Stimulated activated naive B cell treated with anti-CD40 and anti-IgM and Interleukin-4, amounts not matched to agents 10 μg/mL and 1 μg/mL and 100 μg/mL, for 72 hours (primary cell): Measurements from ENCODE around the gene HABP4.

Source experiments
- ATAC-seq, 2 donors: fragments of 150-1000 bp; cut with Tn5 transposase; replicated peaks; 2 replicates each; pipeline ENCODE4 v1.10.0; 2021; ENCODE audit warnings: moderate library complexity in 1 of 2
- DNase-seq: peaks from one replicate; pipeline ENCODE4 v3.0.0; 2021
- H3K27ac Mint-ChIP-seq: one replicate; pipeline ENCODE4 v1.8.0; 2022; ENCODE audit warnings: mild to moderate bottlenecking, mixed read lengths
- H3K27me3 Mint-ChIP-seq, 2 donors: one replicate each; pipeline ENCODE4 v1.8.0; 2022; ENCODE audit warnings: mixed read lengths in 2 of 2
- H3K36me3 Mint-ChIP-seq, 2 donors: one replicate each; pipeline ENCODE4 v1.8.0; 2022; ENCODE audit warnings: mixed read lengths in 2 of 2, mild to moderate bottlenecking in 1 of 2
- H3K4me1 Mint-ChIP-seq, 2 donors: one replicate each; pipeline ENCODE4 v1.8.0; 2022; ENCODE audit warnings: mixed read lengths in 2 of 2, mild to moderate bottlenecking in 1 of 2
- H3K4me3 Mint-ChIP-seq, 2 donors: one replicate each; pipeline ENCODE4 v1.8.0; 2022; ENCODE audit warnings: mild to moderate bottlenecking in 2 of 2, mixed read lengths in 2 of 2, moderate library complexity in 1 of 2
- H3K9me3 Mint-ChIP-seq, 2 donors: one replicate each; pipeline ENCODE4 v1.8.0; 2022; ENCODE audit warnings: mixed read lengths in 2 of 2, mild to moderate bottlenecking in 1 of 2

HABP4 gene

GRCh38 chr9:96503918-96504317, 53.9 kb downstream of the HABP4 start:
- Mint-ChIP-seq H3K36me3 (peaks cover 0 to 3% of the 10 kb centered on the region in 2 donors), H3K27me3 (peaks cover 0 to 5% of the 10 kb centered on the region in 2 donors), H3K9me3 (no peaks in the 10 kb centered on the region), H3K4me3 (no peak overlapping the region), H3K27ac (no peak overlapping the region), H3K4me1 (no peaks in the 10 kb centered on the region)
- no peak for DNase-seq
- ATAC-seq = no peak

- H3K4me3 Mint-ChIP-seq = no peak overlapping the region
Measured at GRCh38 chr9:96505316-96505991, 55.5 kb downstream of the HABP4 start.

GRCh38 chr9:96508227-96508940, 58.4 kb downstream of the HABP4 start:
- peaks cover 0 to 3% of the 10 kb centered on the region in 2 donors for H3K36me3 Mint-ChIP-seq
- no peak overlapping the region for H3K4me3 Mint-ChIP-seq
- no peak overlapping the region for H3K27ac Mint-ChIP-seq
- no peaks in the 10 kb centered on the region for H3K4me1 Mint-ChIP-seq
- H3K9me3 Mint-ChIP-seq = no peaks in the 10 kb centered on the region
- ATAC-seq = no peak
- peaks cover 0 to 4% of the 10 kb centered on the region in 2 donors for H3K27me3 Mint-ChIP-seq
- no peak for DNase-seq

More at GRCh38 chr9:96505316-96505991, 55.5 kb downstream of the HABP4 start:
- H3K36me3 Mint-ChIP-seq = peaks cover 0 to 3% of the 10 kb centered on the region in 2 donors
- no peak for DNase-seq
- peaks cover 0 to 5% of the 10 kb centered on the region in 2 donors for H3K27me3 Mint-ChIP-seq
- H3K27ac Mint-ChIP-seq = no peak overlapping the region
- H3K4me1 Mint-ChIP-seq = no peaks in the 10 kb centered on the region
- no peaks in the 10 kb centered on the region for H3K9me3 Mint-ChIP-seq
- ATAC-seq = no peak

GRCh38 chr9:96509026-96509425, 59.1 kb downstream of the HABP4 start:
- H3K27ac Mint-ChIP-seq = no peak overlapping the region
- H3K27me3 Mint-ChIP-seq = no peaks in the 10 kb centered on the region
- ATAC-seq = no peak

GRCh38 chr9:96509848-96510247, 59.9 kb downstream of the HABP4 start:
- no peak for ATAC-seq
- Mint-ChIP-seq H3K4me3 (no peak overlapping the region), H3K9me3 (no peaks in the 10 kb centered on the region), H3K4me1 (no peaks in the 10 kb centered on the region), H3K27me3 (no peaks in the 10 kb centered on the region), H3K36me3 (peaks cover 0 to 3% of the 10 kb centered on the region in 2 donors), H3K27ac (no peak overlapping the region)
- DNase-seq = no peak

More at GRCh38 chr9:96509026-96509425, 59.1 kb downstream of the HABP4 start:
- H3K36me3 Mint-ChIP-seq = peaks cover 0 to 3% of the 10 kb centered on the region in 2 donors
- no peaks in the 10 kb centered on the region for H3K9me3 Mint-ChIP-seq
- no peak overlapping the region for H3K4me3 Mint-ChIP-seq
- H3K4me1 Mint-ChIP-seq = no peaks in the 10 kb centered on the region
- no peak for DNase-seq

- Mint-ChIP-seq H3K4me3 (no peak overlapping the region), H3K27me3 (no peaks in the 10 kb centered on the region), H3K27ac (no peak overlapping the region), H3K9me3 (no peaks in the 10 kb centered on the region), H3K36me3 (peaks cover 0 to 3% of the 10 kb centered on the region in 2 donors), H3K4me1 (no peaks in the 10 kb centered on the region)
- DNase-seq = no peak
- no peak for ATAC-seq
Measured at GRCh38 chr9:96510258-96510657, 60.3 kb downstream of the HABP4 start.

GRCh38 chr9:96512240-96512639, 62.3 kb downstream of the HABP4 start:
- no peaks in the 10 kb centered on the region for H3K4me1 Mint-ChIP-seq

GRCh38 chr9:96513622-96514021, 63.7 kb downstream of the HABP4 start:
- no peak for ATAC-seq
- no peak overlapping the region for H3K4me3 Mint-ChIP-seq
- H3K36me3 Mint-ChIP-seq = no peaks in the 10 kb centered on the region
- no peak for DNase-seq
- H3K9me3 Mint-ChIP-seq = no peaks in the 10 kb centered on the region
- no peaks in the 10 kb centered on the region for H3K4me1 Mint-ChIP-seq
- no peaks in the 10 kb centered on the region for H3K27me3 Mint-ChIP-seq
- no peak overlapping the region for H3K27ac Mint-ChIP-seq

More at GRCh38 chr9:96512240-96512639, 62.3 kb downstream of the HABP4 start:
- Mint-ChIP-seq H3K27me3 (no peaks in the 10 kb centered on the region), H3K36me3 (peaks cover 0 to 3% of the 10 kb centered on the region in 2 donors), H3K27ac (no peak overlapping the region), H3K4me3 (no peak overlapping the region), H3K9me3 (no peaks in the 10 kb centered on the region)
- DNase-seq = no peak
- ATAC-seq = no peak

GRCh38 chr9:96514108-96514799, 64.3 kb downstream of the HABP4 start:
- no peak for DNase-seq
- ATAC-seq = no peak

GRCh38 chr9:96514800-96515158, 64.8 kb downstream of the HABP4 start:
- H3K36me3 Mint-ChIP-seq = no peaks in the 10 kb centered on the region
- DNase-seq = no peak
- H3K4me3 Mint-ChIP-seq = no peak overlapping the region
- H3K4me1 Mint-ChIP-seq = no peaks in the 10 kb centered on the region
- H3K9me3 Mint-ChIP-seq = no peaks in the 10 kb centered on the region
- ATAC-seq = no peak
- no peaks in the 10 kb centered on the region for H3K27me3 Mint-ChIP-seq
- H3K27ac Mint-ChIP-seq = no peak overlapping the region

More at GRCh38 chr9:96514108-96514799, 64.3 kb downstream of the HABP4 start:
- no peaks in the 10 kb centered on the region for H3K9me3 Mint-ChIP-seq
- H3K27me3 Mint-ChIP-seq = no peaks in the 10 kb centered on the region
- H3K27ac Mint-ChIP-seq = no peak overlapping the region
- no peaks in the 10 kb centered on the region for H3K4me1 Mint-ChIP-seq
- no peak overlapping the region for H3K4me3 Mint-ChIP-seq
- no peaks in the 10 kb centered on the region for H3K36me3 Mint-ChIP-seq

- Mint-ChIP-seq H3K36me3 (no peaks in the 10 kb centered on the region), H3K4me3 (no peak overlapping the region), H3K27ac (no peak overlapping the region), H3K27me3 (no peaks in the 10 kb centered on the region), H3K9me3 (no peaks in the 10 kb centered on the region), H3K4me1 (no peaks in the 10 kb centered on the region)
- DNase-seq (no peak), ATAC-seq (no peak)
Measured at GRCh38 chr9:96515621-96516470, 65.9 kb downstream of the HABP4 start.

GRCh38 chr9:96519095-96519494, 69.1 kb downstream of the HABP4 start:
- DNase-seq (no peak), ATAC-seq (no peak)
- Mint-ChIP-seq H3K4me1 (no peaks in the 10 kb centered on the region), H3K27ac (no peak overlapping the region), H3K4me3 (no peak overlapping the region), H3K9me3 (no peaks in the 10 kb centered on the region), H3K27me3 (no peaks in the 10 kb centered on the region), H3K36me3 (no peaks in the 10 kb centered on the region)

GRCh38 chr9:96519787-96520186, 69.8 kb downstream of the HABP4 start:
- DNase-seq = no peak
- no peak for ATAC-seq
- Mint-ChIP-seq H3K36me3 (peaks cover 0 to under 1% of the 10 kb centered on the region in 2 donors), H3K27ac (no peak overlapping the region), H3K4me3 (no peak overlapping the region), H3K4me1 (no peaks in the 10 kb centered on the region), H3K9me3 (peaks cover 1 to 2% of the 10 kb centered on the region in 2 donors), H3K27me3 (no peaks in the 10 kb centered on the region)

GRCh38 chr9:96522366-96522765, 72.4 kb downstream of the HABP4 start:
- peaks cover 0 to 4% of the 10 kb centered on the region in 2 donors for H3K36me3 Mint-ChIP-seq
- ATAC-seq = no peak
- no peak for DNase-seq

More at GRCh38 chr9:96522366-96522765, 72.4 kb downstream of the HABP4 start:
- Mint-ChIP-seq H3K27me3 (no peaks in the 10 kb centered on the region), H3K27ac (no peak overlapping the region), H3K9me3 (peaks cover 1 to 3% of the 10 kb centered on the region in 2 donors), H3K4me3 (no peak overlapping the region), H3K4me1 (no peaks in the 10 kb centered on the region)
